Ovary (tissue), 9 donors: ENCODE data around the gene CCR2. TPM values are rescaled to one million over a fixed set of nuclear protein-coding genes. Genes with fewer than 3 reads are reported as not detected.

ENCODE experiments used
- DNase-seq, 5 donors: peaks; one replicate each; pipeline ENCODE4 v3.0.0-alpha.2; 2019 to 2020
- H3K27ac ChIP-seq, 2 donors: fragments of 200-600 bp; one replicate each; pipeline versions ENCODE4 v1.5.1 to v1.8.0; 2019 to 2022
- H3K27me3 ChIP-seq: fragments of 200-600 bp; one replicate; pipeline ENCODE4 v1.8.0; 2022
- H3K36me3 ChIP-seq: fragments of 200-600 bp; sonication (generic); one replicate; pipeline ENCODE4 v1.5.1; 2019
- H3K4me1 ChIP-seq: one replicate; pipeline ENCODE4 v1.8.1; 2013; ENCODE audit warnings: mild to moderate bottlenecking, moderate library complexity; ENCODE audit not compliant: insufficient read depth
- H3K4me3 ChIP-seq: fragments of 200-600 bp; sonication (generic); one replicate; pipeline ENCODE4 v1.5.1; 2017
- H3K9me3 ChIP-seq, 2 donors: fragments of 200-600 bp in 1 of 2; sonication (generic) in 1 of 2; one replicate each; pipeline versions ENCODE4 v1.5.1 to v1.8.1; 2013 to 2019; ENCODE audit warnings: mild to moderate bottlenecking in 1 of 2, moderate library complexity in 1 of 2
- EP300 ChIP-seq: sonication (generic); formaldehyde crosslinking; IDR thresholded peaks from one replicate; pipeline ENCODE4 v1.6.1; 2017; ENCODE audit warnings: antibody characterized with exemption
- POLR2A ChIP-seq: fragments of 450-650 bp; IDR thresholded peaks from one replicate; pipeline ENCODE4 v1.6.1; 2017; ENCODE audit warnings: antibody characterized with exemption, mild to moderate bottlenecking, moderate library complexity
- WGBS, 3 donors: extraction: QIAGEN DNeasy Blood & Tissue Kit in 1 of 3; methylation state at CpG; one replicate each; pipeline versions ENCODE4 v1.1.5 to v1.1.7; 2013 to 2017; 5-methylcytosine and 5-hydroxymethylcytosine counted together
- intact Hi-C, 4 donors: fragments of 100-400 bp; cut with DNase I; formaldehyde crosslinking; loops; one replicate each; pipeline versions ENCODE4 v1.11.0 to v1.15.1; 2022 to 2023
- polyA plus RNA-seq, 2 donors: library from polyadenylated mRNA; stranded (reverse); fragments of 200-250 nt in 1 of 2; fragments of 350-450 nt in 1 of 2; fragmentation: Illumina TruSeq in 1 of 2; extraction: RNeasy Lipid Tissue Mini Kit (QIAGEN cat#74804) in 1 of 2; gene quantifications; one replicate each; pipeline ENCODE4 v1.2.3, GENCODE V29; 2013 to 2014
- total RNA-seq, 7 donors: library from RNA; depleted of rRNA in 2 of 7; stranded (reverse); fragments of >200 nt in 2 of 7; fragmentation: NEBNext Ultra II Directional in 3 of 7; extraction: Animal tissue kit (Norgen Biotek cat#: 25700) in 3 of 7; gene quantifications; one replicate each; pipeline versions ENCODE4 v1.1.0 to v1.2.4, GENCODE V29; 2016 to 2023
- TF ChIP-seq, protein P1 (sequence below), 3 donors: fragments of 450-650 bp in 2 of 3; fragments of 200-600 bp in 1 of 3; IDR thresholded peaks; one replicate each; pipeline versions ENCODE4 v1.5.1 to v1.8.0; 2016 to 2022; ENCODE audit warnings: antibody characterized with exemption in 3 of 3, mild to moderate bottlenecking in 1 of 3
- donor health status: DM: no; HTN: no; CAD: no; lungs with moderate emphysema.
- donor health status: DM: no; HTN: no; CAD: no.
- donor health status: Bipolar disorder and iron deficiency.
- donor health status: DM: yes; HTN: yes; CAD: no.
- donor health status: DM: no; HTN: no; CAD: no.
- donor health status: DM: yes; HTN: yes; CAD: no.

Gene CCR2
- total and polyA plus RNA-seq, 9 donors = 0.34 to 6.0 (median 0.43) TPM

DNA sequence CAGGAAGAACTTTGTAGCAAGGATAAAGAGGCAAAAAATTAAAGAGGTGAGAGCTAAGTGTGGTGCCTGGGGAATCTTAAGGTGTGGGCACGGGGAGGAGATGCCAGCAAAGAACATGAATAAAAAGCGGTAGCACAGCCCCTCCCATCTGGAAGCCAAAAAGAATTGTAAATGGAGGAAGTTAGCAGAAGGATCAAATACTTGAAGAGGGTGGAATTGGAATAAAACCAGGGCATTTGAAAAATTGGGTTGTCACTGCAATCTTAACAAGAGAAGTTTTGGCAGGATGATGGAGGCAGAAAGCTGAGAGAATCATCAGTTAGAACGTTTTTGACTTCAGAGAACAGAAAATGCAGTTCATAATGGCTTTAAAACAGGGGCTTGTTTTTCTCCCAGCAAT, 2.4 kb downstream of the CCR2 start:
- intact Hi-C loops = no loop called here
- 52 to 56% (median 54%) methylated on average over 3 of the region's 3 CpGs for WGBS, 3 donors

DNA sequence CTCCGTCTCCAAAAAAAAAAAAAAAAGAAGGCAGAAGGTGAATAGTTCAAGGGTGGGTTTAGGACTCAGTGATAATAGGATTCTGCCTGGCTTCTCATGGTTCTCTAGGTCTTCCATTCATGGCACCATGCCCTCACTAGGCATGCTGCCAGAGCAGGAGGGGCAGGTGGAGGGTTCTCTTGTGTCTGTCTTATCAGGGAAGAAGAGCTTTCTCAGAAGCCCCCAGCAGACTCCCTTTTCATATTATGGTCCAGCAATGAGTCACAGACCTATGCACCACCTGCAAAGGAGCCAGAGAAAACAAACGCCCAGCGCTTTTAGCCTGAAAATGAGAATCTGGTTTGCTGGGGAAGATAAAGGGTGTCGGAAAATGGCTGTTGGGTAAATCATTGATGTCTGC, 3.0 kb downstream of the CCR2 start:
- H3K9me3 ChIP-seq = no peaks in the 10 kb centered on the region

More for the DNA sequence above, 2.4 kb downstream of the CCR2 start:
- no peak overlapping the region for H3K4me3 ChIP-seq
- no peaks in the 10 kb centered on the region for H3K27me3 ChIP-seq
- H3K36me3 ChIP-seq = no peaks in the 10 kb centered on the region
- H3K27ac ChIP-seq = no peak overlapping the region
- H3K4me1 ChIP-seq = no peaks in the 10 kb centered on the region
- no peaks in the 10 kb centered on the region for H3K9me3 ChIP-seq
- TF ChIP-seq, protein P1, sequence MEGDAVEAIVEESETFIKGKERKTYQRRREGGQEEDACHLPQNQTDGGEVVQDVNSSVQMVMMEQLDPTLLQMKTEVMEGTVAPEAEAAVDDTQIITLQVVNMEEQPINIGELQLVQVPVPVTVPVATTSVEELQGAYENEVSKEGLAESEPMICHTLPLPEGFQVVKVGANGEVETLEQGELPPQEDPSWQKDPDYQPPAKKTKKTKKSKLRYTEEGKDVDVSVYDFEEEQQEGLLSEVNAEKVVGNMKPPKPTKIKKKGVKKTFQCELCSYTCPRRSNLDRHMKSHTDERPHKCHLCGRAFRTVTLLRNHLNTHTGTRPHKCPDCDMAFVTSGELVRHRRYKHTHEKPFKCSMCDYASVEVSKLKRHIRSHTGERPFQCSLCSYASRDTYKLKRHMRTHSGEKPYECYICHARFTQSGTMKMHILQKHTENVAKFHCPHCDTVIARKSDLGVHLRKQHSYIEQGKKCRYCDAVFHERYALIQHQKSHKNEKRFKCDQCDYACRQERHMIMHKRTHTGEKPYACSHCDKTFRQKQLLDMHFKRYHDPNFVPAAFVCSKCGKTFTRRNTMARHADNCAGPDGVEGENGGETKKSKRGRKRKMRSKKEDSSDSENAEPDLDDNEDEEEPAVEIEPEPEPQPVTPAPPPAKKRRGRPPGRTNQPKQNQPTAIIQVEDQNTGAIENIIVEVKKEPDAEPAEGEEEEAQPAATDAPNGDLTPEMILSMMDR (IDR thresholded peaks at IDR 0.05) = no peak
- TF ChIP-seq EP300 (no peak), POLR2A (no peak)
- DNase-seq = no peak

DNA sequence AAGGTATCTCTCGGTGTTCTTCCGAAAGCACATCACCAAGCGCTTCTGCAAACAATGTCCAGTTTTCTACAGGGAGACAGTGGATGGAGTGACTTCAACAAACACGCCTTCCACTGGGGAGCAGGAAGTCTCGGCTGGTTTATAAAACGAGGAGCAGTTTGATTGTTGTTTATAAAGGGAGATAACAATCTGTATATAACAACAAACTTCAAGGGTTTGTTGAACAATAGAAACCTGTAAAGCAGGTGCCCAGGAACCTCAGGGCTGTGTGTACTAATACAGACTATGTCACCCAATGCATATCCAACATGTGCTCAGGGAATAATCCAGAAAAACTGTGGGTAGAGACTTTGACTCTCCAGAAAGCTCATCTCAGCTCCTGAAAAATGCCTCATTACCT, 4.6 kb downstream of the CCR2 start:
- no peak for TF ChIP-seq EP300
- TF ChIP-seq, protein P1 (IDR thresholded peaks at IDR 0.05) = no peak
- TF ChIP-seq POLR2A = no peak
- no peak overlapping the region for H3K27ac ChIP-seq
- H3K4me3 ChIP-seq = no peak overlapping the region
- intact Hi-C loops = no loop called here
- H3K9me3 ChIP-seq = no peaks in the 10 kb centered on the region
- 84 to 88% (median 85%) methylated on average over 6 of the region's 6 CpGs for WGBS, 3 donors
- no peaks in the 10 kb centered on the region for H3K4me1 ChIP-seq
- DNase-seq = no peak
- H3K36me3 ChIP-seq = no peaks in the 10 kb centered on the region
- H3K27me3 ChIP-seq = no peaks in the 10 kb centered on the region

More for the DNA sequence above, 3.0 kb downstream of the CCR2 start:
- H3K36me3 ChIP-seq = no peaks in the 10 kb centered on the region
- no peak overlapping the region for H3K4me3 ChIP-seq
- no peaks in the 10 kb centered on the region for H3K4me1 ChIP-seq
- TF ChIP-seq, protein P1 (IDR thresholded peaks at IDR 0.05) = no peak
- no peak for TF ChIP-seq POLR2A
- no peak for TF ChIP-seq EP300
- no peak for DNase-seq
- WGBS, 3 donors = 60 to 75% (median 62%) methylated on average over 4 of the region's 4 CpGs
- H3K27ac ChIP-seq = no peak overlapping the region
- intact Hi-C loops = no loop called here
- no peaks in the 10 kb centered on the region for H3K27me3 ChIP-seq

DNA sequence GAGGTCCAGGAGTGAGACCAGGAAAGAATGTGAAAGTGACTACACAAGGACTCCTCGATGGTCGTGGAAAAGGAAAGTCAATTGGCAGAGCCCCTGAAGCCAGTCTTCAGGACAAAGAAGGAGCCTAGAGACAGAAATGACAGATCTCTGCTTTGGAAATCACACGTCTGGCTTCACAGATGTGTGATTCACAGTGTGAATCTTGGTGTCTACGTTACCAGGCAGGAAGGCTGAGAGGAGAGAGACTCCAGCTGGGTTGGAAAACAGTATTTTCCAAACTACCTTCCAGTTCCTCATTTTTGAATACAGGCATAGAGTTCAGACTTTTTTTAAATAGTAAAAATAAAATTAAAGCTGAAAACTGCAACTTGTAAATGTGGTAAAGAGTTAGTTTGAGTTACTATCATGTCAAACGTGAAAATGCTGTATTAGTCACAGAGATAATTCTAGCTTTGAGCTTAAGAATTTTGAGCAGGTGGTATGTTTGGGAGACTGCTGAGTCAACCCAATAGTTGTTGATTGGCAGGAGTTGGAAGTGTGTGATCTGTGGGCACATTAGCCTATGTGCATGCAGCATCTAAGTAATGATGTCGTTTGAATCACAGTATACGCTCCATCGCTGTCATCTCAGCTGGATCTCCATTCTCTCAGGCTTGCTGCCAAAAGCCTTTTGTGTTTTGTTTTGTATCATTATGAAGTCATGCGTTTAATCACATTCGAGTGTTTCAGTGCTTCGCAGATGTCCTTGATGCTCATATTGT, 6.0 kb downstream of the CCR2 start:
- intact Hi-C loops = no loop called here
- H3K27ac ChIP-seq = no peak overlapping the region

More for the DNA sequence above, 6.0 kb downstream of the CCR2 start:
- no peak for DNase-seq
- Histone ChIP-seq H3K9me3 (no peaks in the 10 kb centered on the region), H3K4me3 (no peak overlapping the region), H3K4me1 (no peaks in the 10 kb centered on the region), H3K36me3 (no peaks in the 10 kb centered on the region), H3K27me3 (no peaks in the 10 kb centered on the region)
- WGBS, 3 donors = 18 to 34% (median 26%) methylated on average over 11 of the region's 11 CpGs
- TF ChIP-seq, protein P1 (IDR thresholded peaks at IDR 0.05) = no peak
- TF ChIP-seq POLR2A = no peak
- no peak for TF ChIP-seq EP300
